Erythroblast (primary cell): Measurements from ENCODE around the gene WDR19.

Experiments used
- GATA1 ChIP-seq: IDR thresholded peaks from 2 replicates; pipeline ENCODE4 v1.6.1; 2011; ENCODE audit warnings: low read depth, mild to moderate bottlenecking, control low read depth, low read length, moderate library complexity
- POLR2A ChIP-seq: IDR thresholded peaks from 2 replicates; pipeline ENCODE4 v1.6.1; 2011; ENCODE audit warnings: mild to moderate bottlenecking, low read length

DNA sequence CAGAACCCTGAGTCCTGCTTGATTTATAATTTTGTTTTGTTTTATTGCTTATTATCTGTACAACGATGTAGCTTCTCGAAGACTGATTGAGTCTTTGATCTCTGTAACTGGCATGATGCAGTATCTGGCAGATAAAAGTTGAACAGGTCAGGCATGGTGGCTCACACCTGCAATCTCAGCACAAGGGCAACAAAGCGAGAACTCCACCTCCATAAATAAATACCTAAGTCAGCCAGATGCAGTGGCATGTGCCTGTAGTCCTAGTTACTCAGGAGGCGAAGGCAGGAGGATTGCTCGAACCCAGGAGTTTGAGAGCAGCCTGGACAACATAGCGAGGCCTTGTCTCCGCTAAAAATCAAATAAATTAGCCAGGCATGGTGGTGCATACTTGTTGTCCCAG, 15.7 kb upstream of the WDR19 start:
- TF ChIP-seq POLR2A: no peak
- no peak for TF ChIP-seq GATA1
